Fibroblast of upper back skin (primary cell): ENCODE measurements around the gene IMP4.

ENCODE experiments used
- DNase-seq: peaks from one replicate; pipeline ENCODE4 v3.0.0-alpha.2; 2013

The IMP4 gene

GRCh38 chr2:130378898-130379214 is 36.2 kb downstream of the IMP4 start:
- no peak for DNase-seq

- DNase-seq: no peak
These were observed 37.6 kb downstream of the IMP4 start for GRCh38 chr2:130380096-130380934.

GRCh38 chr2:130381145-130381544 is 38.4 kb downstream of the IMP4 start:
- DNase-seq: no peak

GRCh38 chr2:130381619-130382018 is 38.9 kb downstream of the IMP4 start:
- no peak for DNase-seq

- DNase-seq: no peak
These were observed 39.7 kb downstream of the IMP4 start for GRCh38 chr2:130382313-130382917.

GRCh38 chr2:130385709-130386108 is 43.0 kb downstream of the IMP4 start:
- DNase-seq: no peak

DNA sequence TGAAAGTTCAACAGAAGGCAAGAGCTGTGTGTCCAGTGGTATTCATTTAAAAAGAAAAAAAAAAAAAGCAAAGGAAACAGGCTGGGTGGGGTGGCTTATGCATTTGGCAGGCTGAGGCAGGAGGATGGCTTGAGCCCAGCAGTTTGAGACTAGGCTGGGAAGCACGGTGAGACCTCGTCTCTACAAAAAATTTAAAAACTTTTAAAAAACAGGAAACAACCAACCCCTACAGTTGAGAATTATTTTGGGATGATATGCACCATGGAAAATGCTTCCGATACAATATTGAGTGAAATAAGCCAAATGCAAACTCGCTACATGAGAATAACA is 44.3 kb downstream of the IMP4 start:
- DNase-seq: no peak

DNA sequence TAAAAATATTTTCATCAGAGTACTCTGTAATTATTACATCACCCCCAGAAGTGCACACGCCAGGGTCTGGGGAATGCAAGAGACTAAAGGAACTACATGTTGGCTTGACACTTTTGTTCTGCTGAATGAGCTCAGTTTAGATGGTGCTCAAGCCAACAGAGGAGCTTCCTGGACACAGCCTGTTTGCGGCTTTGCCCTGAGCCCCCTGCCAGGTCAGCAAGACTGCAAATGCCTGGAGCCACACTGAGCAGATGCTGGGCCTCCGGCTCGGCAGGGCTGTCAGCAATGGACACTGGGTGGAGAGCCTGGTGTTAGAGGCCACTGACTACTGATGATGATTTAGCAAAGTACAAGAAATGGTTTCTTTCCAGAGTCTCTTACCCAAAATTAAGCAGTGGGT is 45.1 kb downstream of the IMP4 start:
- DNase-seq: no peak

DNA sequence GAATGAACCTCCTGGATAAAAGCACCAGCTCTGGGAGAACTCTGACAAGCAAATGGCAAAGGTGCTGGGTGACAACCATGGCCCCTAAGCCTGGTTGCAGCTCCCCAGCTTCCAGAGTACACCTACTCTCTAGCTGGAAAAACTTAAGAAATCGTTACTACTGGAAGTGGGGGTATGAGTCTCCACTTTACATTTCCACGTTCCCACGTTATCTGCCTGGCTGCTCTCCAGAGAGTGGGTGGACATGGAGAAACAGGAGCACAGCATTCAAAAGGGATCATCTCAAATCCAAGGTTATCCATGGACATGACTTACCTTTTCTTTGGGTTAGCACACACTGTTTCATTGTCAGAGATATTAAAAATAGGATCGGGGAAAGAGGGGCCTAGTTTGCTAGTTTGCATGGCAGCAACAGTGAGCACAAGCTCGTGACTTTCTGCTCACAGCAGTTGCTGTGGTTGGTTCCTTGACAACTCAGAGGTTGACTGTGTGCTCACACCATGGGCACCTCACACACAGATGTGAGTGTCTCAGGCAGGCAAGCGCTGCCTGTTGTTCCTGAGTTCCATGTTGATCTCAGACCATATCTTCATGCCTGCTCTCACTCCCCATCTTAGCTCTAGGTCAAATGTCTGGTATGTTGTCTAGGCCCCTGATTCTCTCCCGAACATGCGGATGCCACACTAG is 45.7 kb downstream of the IMP4 start:
- no peak for DNase-seq

GRCh38 chr2:130389358-130389757 is 46.7 kb downstream of the IMP4 start:
- DNase-seq: no peak

GRCh38 chr2:130389783-130390182 is 47.1 kb downstream of the IMP4 start:
- DNase-seq: no peak

DNA sequence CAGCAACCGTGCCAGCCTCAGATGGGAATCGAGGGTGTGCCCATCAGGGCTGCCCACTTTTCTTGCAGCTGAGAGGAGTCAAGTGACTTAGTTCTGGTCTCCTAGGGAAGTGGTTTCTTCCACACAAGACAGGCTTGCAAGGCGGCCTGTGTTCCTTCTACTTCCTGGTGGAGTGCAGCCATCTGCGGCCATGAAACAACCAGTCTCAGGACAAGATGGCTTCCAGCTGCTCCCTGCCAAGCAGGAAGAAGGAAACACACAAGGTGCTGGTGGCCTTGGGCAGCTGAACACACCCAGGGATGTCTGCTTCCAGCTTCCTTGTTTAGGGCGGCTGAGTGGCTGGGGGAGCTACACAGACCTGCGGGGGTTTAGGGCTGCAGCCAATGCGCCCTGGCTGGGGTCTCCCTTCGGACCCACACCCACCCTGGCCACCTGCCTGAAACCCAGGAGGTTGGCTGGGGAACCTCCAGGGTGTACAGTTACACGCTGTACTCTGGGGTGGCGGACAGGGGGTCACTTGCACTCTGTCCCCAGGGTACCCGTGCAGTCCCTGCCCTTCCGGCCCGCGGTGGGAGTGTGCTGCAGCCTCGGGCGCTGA is 47.9 kb downstream of the IMP4 start:
- no peak for DNase-seq

GRCh38 chr2:130391058-130391871 is 48.6 kb downstream of the IMP4 start:
- peak; percentile 74 for DNase-seq

DNA sequence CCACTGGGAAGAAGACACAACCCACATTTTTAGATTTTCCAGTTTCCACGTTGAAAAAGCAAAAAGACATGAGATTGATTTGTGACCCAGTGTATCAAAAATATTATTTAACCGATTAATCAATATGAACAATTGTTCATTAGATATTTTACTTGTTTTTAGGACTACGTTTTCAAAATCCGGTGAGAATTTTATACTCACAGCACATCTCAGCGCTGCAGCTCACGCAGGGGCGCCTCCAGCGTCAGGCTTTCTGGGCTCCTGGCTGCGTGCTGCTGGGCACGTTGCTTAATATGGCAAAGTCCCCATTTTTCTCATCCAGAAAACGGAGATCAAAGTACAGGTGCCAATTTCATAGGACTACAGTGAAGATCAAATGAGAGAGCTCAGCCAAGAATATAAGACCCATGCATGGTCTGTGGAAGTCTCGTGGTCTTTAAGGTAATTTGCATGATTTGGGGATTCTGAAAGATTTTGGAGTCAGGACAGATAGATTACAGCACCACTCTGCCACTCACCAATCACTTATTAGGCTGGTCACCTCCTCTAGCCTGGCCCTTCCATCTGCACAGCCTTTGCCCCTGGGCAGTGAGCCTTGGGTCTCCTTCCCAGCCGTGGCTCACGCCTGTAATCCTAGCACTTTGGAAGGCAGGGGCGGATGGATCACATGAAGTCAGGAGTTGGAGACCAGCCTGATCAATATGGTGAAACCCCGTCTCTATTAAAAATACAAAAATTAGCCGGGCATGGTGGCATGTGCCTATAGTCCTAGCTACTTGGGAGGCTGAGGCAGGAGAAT is 49.4 kb downstream of the IMP4 start:
- DNase-seq: peak; percentile 54

GRCh38 chr2:130393318-130393910 is 50.7 kb downstream of the IMP4 start:
- peak; percentile 24 for DNase-seq
